H9 (cell line): ENCODE measurements around the gene TGFBR3L. TPM values are rescaled to one million over a fixed set of nuclear protein-coding genes. Genes with fewer than 3 reads are reported as not detected.

ENCODE experiments used
- DNase-seq: peaks from one replicate; pipeline ENCODE4 v3.0.0-alpha.2; 2017
- H2AFZ ChIP-seq: one replicate; pipeline ENCODE4 v1.6.1; 2013; ENCODE audit warnings: mild to moderate bottlenecking, low read length, control low read depth, moderate library complexity
- H2AK5ac ChIP-seq: 2 replicates; pipeline ENCODE4 v1.6.1; 2013; ENCODE audit warnings: low read length, control low read depth, mixed read lengths; ENCODE audit not compliant: insufficient read length
- H2BK120ac ChIP-seq: one replicate; pipeline ENCODE4 v1.6.1; 2013; ENCODE audit warnings: low read depth, mild to moderate bottlenecking, low read length, control low read depth, inconsistent platforms; ENCODE audit not compliant: poor library complexity, severe bottlenecking
- H2BK12ac ChIP-seq: 2 replicates; pipeline ENCODE4 v1.6.1; 2013; ENCODE audit warnings: low read length, control low read depth, mixed read lengths, low read depth; ENCODE audit not compliant: insufficient read length
- H2BK15ac ChIP-seq: 2 replicates; pipeline ENCODE4 v1.6.1; 2013; ENCODE audit warnings: low read depth, low read length, control low read depth
- H2BK20ac ChIP-seq: one replicate; pipeline ENCODE4 v1.6.1; 2013; ENCODE audit warnings: low read depth, mild to moderate bottlenecking, low read length, control low read depth, inconsistent platforms; ENCODE audit not compliant: poor library complexity, severe bottlenecking
- H2BK5ac ChIP-seq: 2 replicates; pipeline ENCODE4 v1.6.1; 2013; ENCODE audit warnings: low read length, control low read depth, mixed read lengths; ENCODE audit not compliant: insufficient read length
- H3K14ac ChIP-seq: 2 replicates; pipeline ENCODE4 v1.6.1; 2013; ENCODE audit warnings: low read length, control low read depth; ENCODE audit not compliant: insufficient read depth
- H3K18ac ChIP-seq: 2 replicates; pipeline ENCODE4 v1.6.1; 2013; ENCODE audit warnings: low read depth, mild to moderate bottlenecking, mixed read lengths, low read length, control low read depth; ENCODE audit not compliant: insufficient read length
- H3K23ac ChIP-seq: 2 replicates; pipeline ENCODE4 v1.6.1; 2013; ENCODE audit warnings: low read length, control low read depth, mixed read lengths, low read depth; ENCODE audit not compliant: insufficient read length
- H3K23me2 ChIP-seq: 2 replicates; pipeline ENCODE4 v1.6.1; 2013; ENCODE audit warnings: low read depth, mild to moderate bottlenecking, mixed read lengths, low read length, control low read depth; ENCODE audit not compliant: insufficient read length, poor library complexity, severe bottlenecking
- H3K27ac ChIP-seq: 2 replicates; pipeline ENCODE4 v1.5.1; 2013; ENCODE audit warnings: low read length, control low read depth, mixed read lengths, low read depth; ENCODE audit not compliant: insufficient read length
- H3K27me3 ChIP-seq: 2 replicates; pipeline ENCODE4 v1.6.1; 2013; ENCODE audit warnings: low read length, control low read depth, inconsistent platforms; ENCODE audit not compliant: insufficient read depth
- H3K4ac ChIP-seq: 2 replicates; pipeline ENCODE4 v1.6.1; 2013; ENCODE audit warnings: low read depth, mild to moderate bottlenecking, control low read depth, inconsistent platforms, low read length, moderate library complexity
- H3K4me1 ChIP-seq: 2 replicates; pipeline ENCODE4 v1.6.1; 2013; ENCODE audit warnings: low read length, control low read depth, inconsistent platforms; ENCODE audit not compliant: insufficient read depth
- H3K4me2 ChIP-seq: 2 replicates; pipeline ENCODE4 v1.6.1; 2013; ENCODE audit warnings: low read length, control low read depth, mixed read lengths; ENCODE audit not compliant: insufficient read length, insufficient read depth
- H3K56ac ChIP-seq: 2 replicates; pipeline ENCODE4 v1.6.1; 2013; ENCODE audit warnings: low read depth, mild to moderate bottlenecking, mixed read lengths, low read length, control low read depth; ENCODE audit not compliant: insufficient read length
- H3K79me1 ChIP-seq: 2 replicates; pipeline ENCODE4 v1.6.1; 2013; ENCODE audit warnings: low read depth, mild to moderate bottlenecking, moderate library complexity, low read length, control low read depth, inconsistent platforms; ENCODE audit not compliant: insufficient read depth, poor library complexity, severe bottlenecking
- H3K79me2 ChIP-seq: 2 replicates; pipeline ENCODE4 v1.6.1; 2013; ENCODE audit warnings: low read length, control low read depth, inconsistent platforms; ENCODE audit not compliant: insufficient read depth
- H3K9ac ChIP-seq: 2 replicates; pipeline ENCODE4 v1.6.1; 2013; ENCODE audit warnings: low read length, control low read depth, mixed read lengths; ENCODE audit not compliant: insufficient read length; ENCODE audit errors: extremely low read depth
- H3K9me3 ChIP-seq: one replicate; pipeline ENCODE4 v1.6.1; 2013; ENCODE audit warnings: low read depth, low read length, inconsistent platforms; ENCODE audit not compliant: control insufficient read depth
- H3T11ph ChIP-seq: one replicate; pipeline ENCODE4 v1.6.1; 2013; ENCODE audit warnings: mild to moderate bottlenecking, low read length, control low read depth, inconsistent platforms
- H4K20me1 ChIP-seq: one replicate; pipeline ENCODE4 v1.6.1; 2013; ENCODE audit not compliant: control insufficient read depth, insufficient read length, insufficient read depth
- H4K5ac ChIP-seq: 2 replicates; pipeline ENCODE4 v1.6.1; 2013; ENCODE audit warnings: low read depth, mild to moderate bottlenecking, mixed read lengths, low read length, control low read depth; ENCODE audit not compliant: insufficient read length
- H4K8ac ChIP-seq: replicated peaks from 2 replicates; pipeline ENCODE4 v1.6.1; 2013; ENCODE audit warnings: low read length, control low read depth, mixed read lengths, low read depth; ENCODE audit not compliant: insufficient read length
- H4K91ac ChIP-seq: 2 replicates; pipeline ENCODE4 v1.6.1; 2013; ENCODE audit warnings: low read depth, mild to moderate bottlenecking, moderate library complexity, mixed read lengths, low read length, control low read depth; ENCODE audit not compliant: insufficient read length
- H3K27ac Mint-ChIP-seq, 3 experiments: 2 replicates in 2 of 3; 3 replicates in 1 of 3; pipeline ENCODE4 v1.8.0; 2020 to 2021; ENCODE audit warnings: mixed read lengths in 3 of 3, mild to moderate bottlenecking in 1 of 3, moderate library complexity in 1 of 3
- H3K27me3 Mint-ChIP-seq: 2 replicates; pipeline ENCODE4 v1.8.0; 2021; ENCODE audit warnings: low read depth, mild to moderate bottlenecking, moderate library complexity, mixed read lengths
- H3K36me3 Mint-ChIP-seq, 3 experiments: 2 replicates in 2 of 3; 3 replicates in 1 of 3; pipeline ENCODE4 v1.8.0; 2020 to 2021; ENCODE audit warnings: low read depth in 3 of 3, mixed read lengths in 3 of 3; ENCODE audit not compliant: insufficient read depth in 1 of 3
- H3K4me1 Mint-ChIP-seq, 2 experiments: 2 replicates each; pipeline ENCODE4 v1.8.0; 2020; ENCODE audit warnings: mixed read lengths in 2 of 2
- H3K4me3 Mint-ChIP-seq, 2 experiments: 2 replicates in 1 of 2; 3 replicates in 1 of 2; pipeline ENCODE4 v1.8.0; 2020 to 2021; ENCODE audit warnings: mild to moderate bottlenecking in 2 of 2, mixed read lengths in 2 of 2, moderate library complexity in 1 of 2
- H3K9me3 Mint-ChIP-seq, 2 experiments: 2 replicates in 1 of 2; 3 replicates in 1 of 2; pipeline ENCODE4 v1.8.0; 2020; ENCODE audit warnings: mild to moderate bottlenecking in 2 of 2, mixed read lengths in 2 of 2, moderate library complexity in 1 of 2
- WGBS: extraction: QIAGEN DNeasy Blood & Tissue Kit; methylation state at CpG from one replicate; pipeline ENCODE4 v1.1.7; 2013; ENCODE audit warnings: missing lambda C conversion rate, low lambda C conversion rate, mixed read lengths; ENCODE audit not compliant: insufficient read length; ENCODE audit errors: extremely low coverage; 5-methylcytosine and 5-hydroxymethylcytosine counted together
- total RNA-seq: library from RNA; stranded (reverse); gene quantifications from 2 replicates; pipeline ENCODE4 v1.2.1, GENCODE V29; 2021
- TF ChIP-seq, protein P1 (sequence below): fragments of 200-600 bp; sonication (generic); conservative IDR thresholded peaks from 3 replicates; pipeline ENCODE4 v1.8.0; 2021; ENCODE audit warnings: antibody characterized with exemption, mild to moderate bottlenecking

Gene TGFBR3L
- total RNA-seq, 1 experiment from 2014 or later, result 5.5 TPM

DNA sequence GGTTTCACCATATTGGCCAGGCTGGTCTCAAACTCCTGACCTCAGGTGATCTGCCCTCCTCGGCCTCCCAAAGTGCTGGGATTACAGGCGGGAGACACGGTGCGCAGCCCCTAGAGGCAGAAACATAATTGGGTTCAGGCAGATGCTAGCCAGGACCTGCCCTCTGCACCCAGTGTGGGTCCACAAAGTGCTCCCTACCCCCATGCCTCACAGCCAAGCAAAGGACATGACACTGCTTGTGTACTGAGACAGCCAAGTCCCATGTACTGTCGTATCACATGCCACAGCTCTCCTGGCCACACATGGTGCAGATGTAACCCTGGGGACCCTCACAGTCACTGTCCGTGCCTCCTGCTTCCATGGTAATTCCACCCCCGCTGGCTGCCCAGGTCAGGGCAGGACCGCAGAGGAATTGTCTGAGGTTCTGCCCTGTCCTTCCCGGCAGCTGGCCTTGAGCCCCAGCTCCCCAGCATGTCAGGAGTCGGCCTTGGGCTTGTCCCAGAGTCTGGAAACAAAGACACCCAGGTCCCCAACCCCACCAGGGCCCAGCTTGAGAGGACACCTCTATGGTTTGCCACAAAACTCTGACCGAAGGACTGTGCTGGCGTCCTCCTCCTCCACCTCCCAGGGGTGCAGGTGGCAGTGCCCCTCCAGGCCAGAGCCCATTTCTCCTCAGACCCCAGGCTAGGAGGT is 48.1 kb upstream of the TGFBR3L start:
- H4K8ac ChIP-seq, result no peak overlapping the region
- no peaks in the 10 kb centered on the region; the same call in 1 of the 2 replicates for H3K4me1 ChIP-seq
- no peak overlapping the region for H4K5ac ChIP-seq
- H3K18ac ChIP-seq, result no peak overlapping the region
- H2BK120ac ChIP-seq, result no peak overlapping the region
- peaks cover 45% of the 10 kb centered on the region for H3K27me3 Mint-ChIP-seq
- H2BK12ac ChIP-seq, result no peak overlapping the region
- TF ChIP-seq, protein P1, sequence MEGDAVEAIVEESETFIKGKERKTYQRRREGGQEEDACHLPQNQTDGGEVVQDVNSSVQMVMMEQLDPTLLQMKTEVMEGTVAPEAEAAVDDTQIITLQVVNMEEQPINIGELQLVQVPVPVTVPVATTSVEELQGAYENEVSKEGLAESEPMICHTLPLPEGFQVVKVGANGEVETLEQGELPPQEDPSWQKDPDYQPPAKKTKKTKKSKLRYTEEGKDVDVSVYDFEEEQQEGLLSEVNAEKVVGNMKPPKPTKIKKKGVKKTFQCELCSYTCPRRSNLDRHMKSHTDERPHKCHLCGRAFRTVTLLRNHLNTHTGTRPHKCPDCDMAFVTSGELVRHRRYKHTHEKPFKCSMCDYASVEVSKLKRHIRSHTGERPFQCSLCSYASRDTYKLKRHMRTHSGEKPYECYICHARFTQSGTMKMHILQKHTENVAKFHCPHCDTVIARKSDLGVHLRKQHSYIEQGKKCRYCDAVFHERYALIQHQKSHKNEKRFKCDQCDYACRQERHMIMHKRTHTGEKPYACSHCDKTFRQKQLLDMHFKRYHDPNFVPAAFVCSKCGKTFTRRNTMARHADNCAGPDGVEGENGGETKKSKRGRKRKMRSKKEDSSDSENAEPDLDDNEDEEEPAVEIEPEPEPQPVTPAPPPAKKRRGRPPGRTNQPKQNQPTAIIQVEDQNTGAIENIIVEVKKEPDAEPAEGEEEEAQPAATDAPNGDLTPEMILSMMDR, result peak; percentile 23; the same call in 1 of the 3 replicates
- H4K20me1 ChIP-seq, result peaks cover 6% of the 10 kb centered on the region
- no peak overlapping the region for H3K4me2 ChIP-seq
- H3K23me2 ChIP-seq, result peaks cover 25% of the 10 kb centered on the region
- no peak overlapping the region for H2BK5ac ChIP-seq
- no peak overlapping the region for H3K56ac ChIP-seq
- DNase-seq, result no peak
- no peak overlapping the region for H3K4ac ChIP-seq
- no peak overlapping the region for H4K91ac ChIP-seq
- no peak overlapping the region for H2AFZ ChIP-seq
- no peak overlapping the region for H3K23ac ChIP-seq
- H3K14ac ChIP-seq, result no peak overlapping the region; the same call in 1 of the 2 replicates
- H3K36me3 Mint-ChIP-seq, result peaks cover 0 to 6% (median 2%) of the 10 kb centered on the region in 3 experiments; a peak in 2 of 7 replicates
- no peak overlapping the region for H2BK15ac ChIP-seq
- no peak overlapping the region for H2AK5ac ChIP-seq
- H3K4me3 Mint-ChIP-seq, result no peak overlapping the region
- no CpG with 5 or more reads among the region's 12 CpGs for WGBS
- H3K9me3 Mint-ChIP-seq, result no peaks in the 10 kb centered on the region
- H3K27ac ChIP-seq, result no peak overlapping the region
- H3K9ac ChIP-seq, result no peak overlapping the region
- no peaks in the 10 kb centered on the region for H3K79me2 ChIP-seq
- H3K79me1 ChIP-seq, result no peaks in the 10 kb centered on the region
- H3T11ph ChIP-seq, result no peak overlapping the region
- no peaks in the 10 kb centered on the region for H3K9me3 ChIP-seq
- H3K27ac Mint-ChIP-seq, result no peak overlapping the region
- no peak overlapping the region for H2BK20ac ChIP-seq
- H3K4me1 Mint-ChIP-seq, result peaks cover 11 to 37% of the 10 kb centered on the region in 2 experiments
- peaks cover 4% of the 10 kb centered on the region; the same call in 1 of the 2 replicates for H3K27me3 ChIP-seq
